GM18861 (cell line): ENCODE measurements around the gene CBFB.
A peak's percentile ranks its signal among the peaks of the same experiment; 100 is the strongest.
"Not testable (repeated sequence)": the region's sequence is repeated elsewhere in the genome, so short reads cannot be mapped to it uniquely, and the experiment has no call there.

Experiments used
- ATAC-seq: cut with Tn5 transposase; IDR thresholded peaks from one replicate; pipeline ENCODE4 v1.9.1; 2021; ENCODE audit not compliant: unreplicated experiment

Gene CBFB

DNA sequence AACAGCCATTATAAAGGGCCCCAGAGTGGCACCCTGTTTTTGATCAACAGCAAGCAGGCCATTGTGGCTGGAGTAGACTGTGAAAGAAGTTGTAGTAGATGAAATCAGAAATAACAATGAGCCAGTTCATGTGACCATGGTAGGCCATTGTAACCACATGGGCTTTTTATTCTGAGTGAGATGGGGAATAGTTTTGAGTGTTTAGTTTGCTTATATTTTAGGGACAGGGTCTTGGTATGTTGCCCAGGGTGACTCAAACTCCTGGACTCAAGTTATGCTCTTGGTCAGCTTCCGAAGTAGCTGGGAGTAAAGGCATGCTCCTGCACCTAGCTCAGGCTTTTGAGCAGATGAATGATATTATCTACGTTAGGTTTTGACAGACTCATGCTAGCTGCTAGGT lies 12.0 kb downstream of the CBFB start:
- no peak for ATAC-seq

DNA sequence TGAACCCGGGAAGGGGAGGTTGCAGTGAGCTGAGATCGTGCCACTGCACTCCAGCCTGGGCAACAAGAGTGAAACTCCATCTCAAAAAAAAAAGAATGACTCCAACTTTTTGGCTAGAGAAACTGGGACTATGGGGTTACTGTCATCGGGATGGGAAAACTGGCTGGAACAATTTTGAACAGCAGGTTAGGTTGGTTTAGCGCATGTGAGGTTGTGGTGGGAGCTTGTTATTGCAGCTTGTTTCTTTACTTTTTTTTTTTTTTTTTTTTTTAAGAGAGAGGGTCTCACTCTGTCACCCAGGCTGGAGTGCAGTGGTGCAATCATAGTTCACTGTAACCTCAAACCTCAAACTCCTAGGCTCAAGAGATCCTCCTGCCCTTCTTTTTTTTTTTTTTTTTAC lies 12.6 kb downstream of the CBFB start:
- ATAC-seq = not testable (repeated sequence)

DNA sequence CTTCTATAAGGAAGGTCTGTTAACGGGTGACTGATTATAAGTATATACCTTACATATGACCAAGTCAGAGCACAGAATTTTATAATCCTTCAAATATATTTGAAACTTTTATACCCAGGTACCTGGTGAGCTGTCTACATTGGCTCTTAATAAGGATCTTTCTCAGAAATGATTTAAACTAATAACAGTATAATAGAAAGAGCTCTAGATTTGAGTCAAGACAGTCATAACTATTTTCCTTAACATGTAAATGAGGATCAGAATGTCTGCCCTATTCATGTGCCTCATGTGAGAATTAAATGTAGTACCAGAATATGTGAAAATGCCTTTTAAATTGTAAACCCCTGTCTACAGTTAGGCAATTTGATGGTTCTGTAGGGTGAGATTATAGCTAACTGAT lies 14.5 kb downstream of the CBFB start:
- no peak for ATAC-seq

DNA sequence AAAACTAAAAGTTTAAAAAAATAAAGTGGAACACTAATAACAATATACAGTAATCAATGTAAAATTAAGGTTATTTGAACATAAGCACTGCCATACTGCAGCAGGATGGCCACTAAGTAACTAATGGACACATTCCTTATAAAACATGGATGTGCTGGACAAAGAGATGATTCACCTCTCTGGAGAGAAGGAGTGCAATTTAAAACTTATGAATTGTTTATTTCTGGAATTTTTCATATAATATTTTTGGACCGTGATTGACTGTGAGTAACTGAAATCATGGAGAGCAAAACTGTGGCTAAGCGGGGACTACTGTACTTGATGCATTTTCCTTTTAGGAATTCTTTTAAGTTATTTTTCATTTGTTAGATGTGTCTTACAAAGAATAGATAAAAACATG lies 21.8 kb downstream of the CBFB start:
- ATAC-seq = no peak

DNA sequence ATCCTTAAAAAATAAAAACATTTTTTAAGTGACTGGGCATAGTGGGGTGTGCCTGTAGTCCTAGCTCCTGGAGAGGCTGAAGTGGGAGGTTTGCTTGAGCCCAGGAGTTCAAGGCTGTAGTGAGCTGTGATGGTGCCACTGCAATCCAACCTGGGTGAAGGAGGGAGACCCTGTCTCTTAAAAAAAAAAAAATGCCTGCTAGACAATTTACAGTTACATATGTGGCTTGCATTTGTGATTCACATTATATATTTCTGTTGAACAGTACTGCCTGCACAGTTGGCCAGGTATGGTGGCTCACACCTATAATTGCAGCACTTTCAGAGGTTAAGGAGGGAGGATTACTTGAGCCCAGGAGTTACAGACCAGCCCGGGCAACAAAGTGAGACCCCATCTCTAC lies 23.4 kb downstream of the CBFB start:
- no peak for ATAC-seq

DNA sequence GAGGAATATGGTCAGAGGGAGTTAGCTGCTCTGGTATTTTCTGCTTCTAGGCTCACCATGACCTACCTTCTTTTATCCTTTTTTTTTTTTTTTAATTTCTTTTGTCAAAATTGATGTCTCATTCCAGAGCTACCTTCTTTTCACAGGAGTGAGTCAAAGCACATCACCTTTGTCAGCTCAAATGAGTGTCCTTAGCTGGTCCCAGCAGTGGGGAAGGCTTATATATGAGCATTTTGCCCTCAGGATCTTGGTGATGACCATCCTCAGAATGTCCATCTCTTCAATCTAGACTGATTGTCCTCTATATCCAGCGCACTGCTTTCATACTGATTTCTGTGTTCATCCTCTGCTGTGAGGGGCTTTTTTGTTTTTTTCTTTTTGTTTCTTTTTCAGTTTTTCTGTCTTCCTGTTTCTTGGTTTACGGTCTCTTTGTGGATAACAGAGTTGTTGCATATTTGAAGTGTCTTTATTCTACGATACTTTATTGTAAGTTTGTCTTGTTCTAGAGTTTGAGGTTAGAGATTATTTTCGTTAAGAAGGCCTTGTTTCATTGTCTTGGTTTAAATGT lies 24.9 kb downstream of the CBFB start:
- no peak for ATAC-seq

DNA sequence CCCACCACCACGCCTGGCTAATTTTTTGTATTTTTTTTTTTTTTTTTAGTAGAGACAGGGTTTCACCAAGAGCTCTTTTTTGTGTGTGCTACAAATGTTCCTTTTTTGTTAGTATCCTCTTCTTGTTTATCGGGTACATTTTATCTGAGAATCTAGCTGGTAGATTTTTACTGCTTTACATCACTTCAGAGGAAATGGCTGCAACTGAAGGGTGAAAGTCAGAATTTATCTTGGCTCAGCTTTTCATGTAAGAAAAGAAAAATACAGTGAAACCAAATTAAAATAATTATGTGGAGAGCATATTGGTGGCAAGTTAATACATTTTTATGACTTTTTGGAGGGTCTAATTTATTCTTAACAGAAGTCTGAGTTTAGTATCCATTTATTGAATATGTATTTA lies 26.0 kb downstream of the CBFB start:
- ATAC-seq = no peak

DNA sequence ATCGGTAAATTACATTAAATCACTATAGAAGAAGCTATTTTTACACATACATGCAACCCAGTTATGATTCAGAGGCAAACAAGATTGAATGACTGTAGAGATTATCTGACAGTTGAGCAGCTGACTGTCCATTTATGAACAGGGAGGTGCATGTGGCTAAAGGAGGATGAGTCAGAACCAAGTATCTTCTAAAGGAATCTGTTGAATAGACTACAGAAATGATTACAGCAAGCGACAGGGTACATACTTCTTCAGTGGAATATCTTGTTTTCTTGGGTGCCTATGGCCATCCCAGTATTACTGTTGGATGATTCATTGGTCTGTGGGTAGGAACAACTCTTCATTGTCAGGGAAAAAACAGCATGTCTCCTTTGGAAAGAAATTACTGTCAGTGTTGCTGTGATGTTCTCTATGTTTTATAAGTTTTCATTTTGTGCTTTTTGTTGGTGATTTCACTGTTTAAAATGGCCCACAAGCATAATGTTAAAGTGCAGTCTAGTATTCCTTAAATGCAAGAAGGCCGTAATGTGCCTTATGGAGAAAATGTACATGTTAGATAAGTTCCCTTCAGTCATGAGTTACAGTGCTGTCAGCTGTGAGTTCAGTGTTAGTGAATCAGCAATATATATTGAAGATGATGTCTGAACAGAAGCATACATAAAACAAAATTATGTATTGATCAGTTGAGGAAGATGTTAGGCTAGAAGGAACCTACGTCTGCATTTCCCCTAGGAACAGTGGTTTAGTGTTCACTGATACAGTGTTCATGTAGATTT lies 27.0 kb downstream of the CBFB start:
- no peak for ATAC-seq

DNA sequence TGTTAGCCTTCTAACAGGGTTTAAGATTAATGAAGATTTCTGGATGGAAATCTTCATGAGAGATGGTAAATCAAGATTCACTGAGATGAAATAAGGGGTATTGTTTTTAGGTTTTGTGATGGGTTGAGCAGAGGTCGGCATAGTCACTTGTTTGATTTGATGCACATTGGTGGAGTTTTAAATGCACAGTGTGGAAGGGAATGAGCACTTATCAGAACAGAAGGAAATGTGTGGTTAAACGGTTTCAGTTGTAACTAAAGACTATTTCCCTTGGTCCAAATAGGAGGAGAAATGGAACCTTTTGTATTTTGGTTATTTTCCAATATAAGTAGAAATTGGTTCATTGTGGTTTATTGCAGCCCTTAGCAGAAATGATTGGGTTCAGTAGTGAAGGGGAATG lies 34.1 kb downstream of the CBFB start:
- no peak for ATAC-seq

DNA sequence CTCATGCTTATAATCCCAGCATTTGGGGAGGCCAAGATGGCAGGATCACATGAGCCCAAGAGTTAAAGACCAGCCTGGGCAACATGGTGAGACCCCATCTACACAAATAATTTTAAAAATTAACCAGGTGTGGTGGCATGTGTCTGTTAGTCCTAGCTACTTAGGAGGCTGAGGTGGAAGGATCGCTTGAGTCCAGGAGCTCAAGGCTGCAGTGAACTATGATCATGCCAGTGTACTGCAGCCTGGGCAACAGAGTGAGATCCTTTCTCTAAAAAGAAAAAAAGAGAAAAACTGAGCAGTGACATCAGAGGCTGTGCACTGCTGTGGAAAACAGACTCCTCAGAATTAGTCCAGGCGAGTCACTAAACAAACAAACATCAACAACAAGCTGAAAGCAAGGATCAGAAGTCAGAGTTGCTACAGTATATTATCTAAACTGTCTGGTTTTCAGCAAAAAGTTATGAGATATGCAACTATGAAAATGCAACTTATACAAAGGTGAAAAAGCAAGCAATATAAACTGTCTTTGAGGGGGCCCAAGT lies 39.3 kb downstream of the CBFB start:
- ATAC-seq = no peak

DNA sequence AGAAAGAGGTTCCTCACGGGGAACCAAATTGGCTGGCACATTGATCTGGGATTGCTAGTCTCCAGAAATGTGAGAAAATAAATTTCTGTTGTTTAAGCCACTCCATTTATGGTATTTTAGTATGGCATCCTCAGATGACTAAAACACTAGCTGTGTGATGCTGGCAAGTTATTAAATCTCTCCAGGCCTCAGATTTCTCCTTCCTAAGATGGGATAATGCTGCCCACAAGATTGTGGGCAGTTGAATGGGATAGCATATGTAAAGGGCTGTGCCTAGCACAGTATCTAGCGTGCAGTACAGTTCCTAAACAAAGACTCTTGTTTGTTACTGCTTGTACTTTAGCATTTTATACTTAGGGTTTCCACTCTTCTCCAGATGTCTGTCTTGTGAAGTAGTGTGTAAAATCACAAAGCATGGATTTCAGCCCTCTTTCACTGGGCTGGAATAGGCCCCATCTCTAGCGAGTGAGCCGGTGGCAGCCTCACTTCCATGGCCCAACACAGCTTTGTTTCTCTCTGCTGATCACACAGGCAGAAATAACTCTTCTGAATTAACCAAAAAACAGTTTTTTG lies 42.6 kb downstream of the CBFB start:
- ATAC-seq = no peak

DNA sequence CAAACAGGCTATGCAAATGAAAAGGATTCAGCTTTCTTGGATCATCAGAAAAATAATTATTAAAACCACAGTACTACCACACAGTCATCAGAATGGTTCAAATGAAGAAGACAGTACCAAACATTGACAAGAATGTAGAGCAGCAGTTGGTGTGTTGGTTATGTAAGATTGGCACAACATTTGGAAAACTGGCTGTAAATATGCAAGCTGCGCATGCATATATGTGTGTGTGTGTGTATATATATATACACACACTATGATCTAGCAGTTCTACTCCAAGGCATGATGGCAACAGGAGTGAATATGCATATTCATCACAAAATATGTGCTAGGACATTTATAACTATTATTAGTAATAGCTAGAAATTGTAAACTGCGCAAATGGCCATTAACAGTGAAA lies 46.4 kb downstream of the CBFB start:
- no peak for ATAC-seq

DNA sequence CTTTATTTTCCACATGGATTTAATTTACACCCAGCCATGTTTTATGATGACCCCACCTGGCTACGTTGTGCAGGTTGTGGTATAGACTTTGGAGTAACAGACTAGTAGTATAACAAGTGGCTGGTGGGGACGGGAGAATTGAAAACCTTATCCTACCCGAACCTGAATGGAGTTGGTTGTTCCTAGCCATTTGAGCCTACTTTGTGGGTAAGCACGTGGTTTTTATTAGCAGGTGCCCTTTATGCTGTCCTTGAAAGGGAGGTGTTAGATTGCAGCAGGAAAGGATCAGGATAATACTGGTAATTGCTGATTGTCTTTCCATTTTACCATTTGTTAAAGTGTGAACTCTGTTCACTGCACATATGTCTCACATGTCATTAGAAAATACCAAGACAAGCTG lies 48.9 kb downstream of the CBFB start:
- ATAC-seq = no peak

DNA sequence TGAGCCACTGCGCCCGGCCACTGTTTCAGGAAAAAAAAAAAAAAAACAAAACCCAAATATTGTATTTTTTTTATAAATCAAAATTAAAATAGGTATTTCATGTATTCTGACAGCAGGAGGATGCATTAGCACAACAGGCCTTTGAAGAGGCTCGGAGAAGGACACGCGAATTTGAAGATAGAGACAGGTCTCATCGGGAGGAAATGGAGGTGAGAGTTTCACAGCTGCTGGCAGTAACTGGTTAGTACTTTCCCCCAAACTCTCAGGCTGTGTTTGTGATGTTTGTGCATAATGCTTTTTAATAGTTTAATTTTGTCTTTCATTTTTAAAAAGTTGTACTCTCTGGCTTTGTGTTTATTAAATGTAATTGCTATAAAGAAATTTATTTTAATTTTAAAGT lies 53.2 kb downstream of the CBFB start:
- no peak for ATAC-seq

DNA sequence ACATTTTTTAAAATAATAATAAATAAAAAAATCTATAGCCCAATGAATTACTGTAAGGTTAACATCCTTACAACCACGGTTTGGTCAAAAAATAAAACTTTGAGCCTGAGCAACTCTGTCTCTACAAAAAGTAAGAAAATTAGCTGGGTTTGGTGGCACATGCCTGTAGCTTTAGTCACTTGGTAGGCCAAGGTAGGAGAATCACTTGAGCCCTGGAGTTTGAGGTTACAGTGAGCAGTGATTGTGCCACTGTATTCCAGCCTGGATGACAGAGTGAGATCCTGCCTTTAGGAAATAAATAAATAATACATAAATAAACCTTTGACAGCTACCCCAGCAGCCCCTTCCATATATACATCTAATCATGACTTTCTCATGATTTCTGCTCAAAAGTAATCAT lies 53.9 kb downstream of the CBFB start:
- no peak for ATAC-seq

DNA sequence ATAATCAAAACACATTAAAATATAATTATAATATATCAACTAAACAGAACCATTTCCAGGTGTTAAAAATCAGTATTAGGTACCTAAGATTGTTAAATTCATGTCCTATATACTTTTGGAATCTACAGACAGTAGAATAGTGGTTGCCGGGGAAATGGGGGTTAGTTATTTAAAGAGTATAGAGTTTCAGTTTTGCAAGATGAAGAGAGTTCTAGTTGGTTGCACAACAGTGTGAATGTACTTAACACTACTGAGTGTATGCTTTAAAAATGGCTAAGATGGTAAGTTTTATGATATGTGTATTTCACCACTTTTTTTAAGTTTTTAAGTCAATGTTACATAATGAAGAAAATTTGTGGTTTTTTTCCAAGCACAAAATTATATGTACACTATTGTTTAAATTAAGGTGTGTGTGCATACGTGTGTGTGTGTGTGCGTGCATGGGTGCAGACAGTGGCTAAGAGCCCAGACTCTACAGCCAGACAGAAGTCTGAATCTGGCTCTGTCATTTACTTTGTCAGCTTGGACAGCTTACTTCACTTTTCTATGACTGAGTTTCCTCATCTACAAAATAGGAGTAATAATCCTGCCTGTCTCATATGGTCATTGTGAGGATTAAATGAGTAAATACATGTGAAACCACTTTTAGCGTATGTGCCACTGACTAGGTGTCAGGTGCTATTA lies 55.5 kb downstream of the CBFB start:
- ATAC-seq = peak; percentile 56

DNA sequence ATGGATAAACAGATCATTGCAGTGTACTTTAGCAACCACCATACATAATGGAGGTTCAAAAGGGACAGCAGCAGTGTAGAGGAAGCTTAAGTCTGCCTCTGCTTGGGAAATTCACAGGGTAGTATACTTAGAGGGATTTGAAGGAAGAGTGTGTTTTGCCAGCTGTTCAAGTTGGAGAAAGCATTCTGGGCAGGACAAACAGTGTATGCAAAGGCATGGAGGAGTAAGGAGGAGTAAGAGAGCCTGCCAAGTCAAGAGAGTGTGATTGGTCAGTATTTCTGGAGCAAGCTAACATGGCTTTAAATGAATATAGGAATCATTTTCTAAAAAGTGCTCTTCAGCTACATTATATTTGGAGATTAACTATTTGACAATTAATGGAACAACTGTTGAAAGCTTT lies 57.9 kb downstream of the CBFB start:
- ATAC-seq = no peak

DNA sequence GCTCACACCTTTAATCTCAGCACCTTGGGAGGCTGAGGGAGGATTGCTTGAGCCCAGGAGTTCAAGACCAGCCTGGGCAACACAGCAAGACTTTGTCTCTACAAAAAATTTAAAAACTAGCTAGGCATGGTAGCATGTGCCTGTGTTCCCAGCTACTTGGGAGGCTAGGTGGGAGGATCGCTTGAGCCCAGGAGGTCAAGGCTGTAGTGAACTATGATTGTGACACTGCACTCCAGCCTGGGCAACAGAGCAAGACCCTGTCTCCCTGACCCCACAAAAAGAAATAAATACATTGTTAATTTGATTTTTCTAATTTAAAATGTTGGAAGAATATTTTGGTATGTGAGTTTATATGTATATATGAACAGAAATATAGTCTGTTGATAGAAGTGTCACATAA lies 58.3 kb downstream of the CBFB start:
- ATAC-seq = no peak

DNA sequence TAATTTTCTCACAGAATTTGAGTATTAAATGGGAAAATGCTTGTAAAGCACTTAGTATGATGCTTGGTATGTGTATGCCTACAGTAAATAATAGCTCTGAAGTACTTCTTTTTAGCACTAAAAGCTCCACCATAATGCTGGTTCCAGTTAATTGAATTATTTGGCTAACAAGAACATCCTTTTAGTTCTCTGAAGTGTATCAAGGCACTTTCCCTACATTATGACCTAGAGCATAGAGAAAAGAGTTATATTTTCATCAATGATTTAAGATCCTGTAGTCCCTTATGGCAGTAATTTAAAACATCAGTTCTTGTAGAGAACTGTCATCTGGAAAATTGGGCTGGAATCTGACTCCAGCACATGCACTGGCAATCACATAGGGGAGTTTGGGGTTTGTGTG lies 58.9 kb downstream of the CBFB start:
- ATAC-seq = no peak

DNA sequence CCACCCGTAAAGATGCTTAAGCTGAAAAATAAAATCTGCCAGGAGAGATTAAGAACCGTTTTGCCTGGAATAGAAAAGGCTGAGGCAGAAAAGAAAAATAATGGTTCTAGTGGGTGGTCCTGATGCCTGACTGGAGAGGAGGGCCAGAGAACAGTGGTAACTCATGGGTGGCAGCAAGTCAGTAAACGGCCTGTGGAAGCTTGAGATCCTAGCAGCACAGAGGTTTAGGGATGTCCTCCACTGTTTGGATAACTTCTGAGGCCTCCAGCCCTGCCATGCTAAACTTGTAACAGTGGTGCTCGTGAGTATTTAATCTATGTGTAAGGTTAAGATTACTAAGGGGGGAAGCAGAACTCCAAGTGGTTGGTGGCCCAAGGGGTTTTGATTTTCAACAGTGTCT lies 59.6 kb downstream of the CBFB start:
- no peak for ATAC-seq

DNA sequence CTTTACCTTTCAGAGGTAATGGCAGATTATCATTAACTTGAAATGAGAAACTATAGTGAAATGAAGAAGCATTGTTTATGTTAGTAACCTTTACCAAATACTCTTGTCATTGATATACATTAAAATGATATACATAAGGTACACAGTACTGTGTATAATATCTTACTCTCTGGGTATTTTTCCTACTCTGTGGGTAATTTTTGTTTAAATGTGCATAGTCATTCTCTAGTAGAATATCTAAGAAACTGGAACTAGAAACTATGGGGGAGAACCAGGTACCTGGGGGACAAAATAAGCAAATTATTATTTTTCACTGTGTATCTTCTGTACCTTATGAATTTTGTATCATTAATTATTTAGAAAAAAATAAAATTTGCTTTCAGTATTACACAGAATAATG lies 60.2 kb downstream of the CBFB start:
- ATAC-seq = no peak
